Chondrocyte (in vitro differentiated cells): ENCODE results near the gene ZNF655. TPM values are rescaled to one million over a fixed set of nuclear protein-coding genes. Genes with fewer than 3 reads are reported as not detected.

Experiments
- DNase-seq: peaks from one replicate; pipeline ENCODE4 v3.0.0; 2021; ENCODE audit warnings: mixed read lengths, low spot score
- H3K27ac Mint-ChIP-seq: one replicate; pipeline ENCODE4 v1.8.0; 2021; ENCODE audit warnings: mild to moderate bottlenecking, moderate library complexity, mixed read lengths; ENCODE audit not compliant: unreplicated experiment
- H3K27me3 Mint-ChIP-seq: 2 replicates; pipeline ENCODE4 v1.8.0; 2021; ENCODE audit warnings: low read depth, mixed read lengths
- H3K36me3 Mint-ChIP-seq: 2 replicates; pipeline ENCODE4 v1.8.0; 2021; ENCODE audit warnings: low read depth, mixed read lengths
- H3K4me1 Mint-ChIP-seq: 2 replicates; pipeline ENCODE4 v1.8.0; 2021; ENCODE audit warnings: low read depth, mild to moderate bottlenecking, mixed read lengths
- H3K4me3 Mint-ChIP-seq: one replicate; pipeline ENCODE4 v1.8.0; 2021; ENCODE audit warnings: mild to moderate bottlenecking, moderate library complexity, mixed read lengths; ENCODE audit not compliant: unreplicated experiment
- H3K9me3 Mint-ChIP-seq: 2 replicates; pipeline ENCODE4 v1.8.0; 2021; ENCODE audit warnings: low read depth, mixed read lengths
- total RNA-seq: library from RNA; stranded (reverse); gene quantifications from 3 replicates; pipeline ENCODE4 v1.2.1, GENCODE V29; 2021
- TF ChIP-seq, protein P1 (sequence below): fragments of 200-600 bp; sonication (generic); IDR thresholded peaks from 2 replicates; pipeline ENCODE4 v1.5.0; 2021; ENCODE audit warnings: antibody characterized with exemption, mild to moderate bottlenecking, moderate library complexity

Gene ZNF655
- total RNA-seq, 1 donor from 2014 or later: 38.8 TPM

GRCh38 chr7:99621271-99621670 lies 62.8 kb downstream of the ZNF655 start:
- H3K27ac Mint-ChIP-seq: no peak overlapping the region
- no peak for DNase-seq
- H3K36me3 Mint-ChIP-seq: peaks cover 48% of the 10 kb centered on the region
- H3K4me1 Mint-ChIP-seq: peaks cover 27% of the 10 kb centered on the region
- TF ChIP-seq, protein P1, sequence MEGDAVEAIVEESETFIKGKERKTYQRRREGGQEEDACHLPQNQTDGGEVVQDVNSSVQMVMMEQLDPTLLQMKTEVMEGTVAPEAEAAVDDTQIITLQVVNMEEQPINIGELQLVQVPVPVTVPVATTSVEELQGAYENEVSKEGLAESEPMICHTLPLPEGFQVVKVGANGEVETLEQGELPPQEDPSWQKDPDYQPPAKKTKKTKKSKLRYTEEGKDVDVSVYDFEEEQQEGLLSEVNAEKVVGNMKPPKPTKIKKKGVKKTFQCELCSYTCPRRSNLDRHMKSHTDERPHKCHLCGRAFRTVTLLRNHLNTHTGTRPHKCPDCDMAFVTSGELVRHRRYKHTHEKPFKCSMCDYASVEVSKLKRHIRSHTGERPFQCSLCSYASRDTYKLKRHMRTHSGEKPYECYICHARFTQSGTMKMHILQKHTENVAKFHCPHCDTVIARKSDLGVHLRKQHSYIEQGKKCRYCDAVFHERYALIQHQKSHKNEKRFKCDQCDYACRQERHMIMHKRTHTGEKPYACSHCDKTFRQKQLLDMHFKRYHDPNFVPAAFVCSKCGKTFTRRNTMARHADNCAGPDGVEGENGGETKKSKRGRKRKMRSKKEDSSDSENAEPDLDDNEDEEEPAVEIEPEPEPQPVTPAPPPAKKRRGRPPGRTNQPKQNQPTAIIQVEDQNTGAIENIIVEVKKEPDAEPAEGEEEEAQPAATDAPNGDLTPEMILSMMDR: no peak
- no peaks in the 10 kb centered on the region for H3K9me3 Mint-ChIP-seq
- no peak overlapping the region for H3K4me3 Mint-ChIP-seq
- no peaks in the 10 kb centered on the region for H3K27me3 Mint-ChIP-seq

DNA sequence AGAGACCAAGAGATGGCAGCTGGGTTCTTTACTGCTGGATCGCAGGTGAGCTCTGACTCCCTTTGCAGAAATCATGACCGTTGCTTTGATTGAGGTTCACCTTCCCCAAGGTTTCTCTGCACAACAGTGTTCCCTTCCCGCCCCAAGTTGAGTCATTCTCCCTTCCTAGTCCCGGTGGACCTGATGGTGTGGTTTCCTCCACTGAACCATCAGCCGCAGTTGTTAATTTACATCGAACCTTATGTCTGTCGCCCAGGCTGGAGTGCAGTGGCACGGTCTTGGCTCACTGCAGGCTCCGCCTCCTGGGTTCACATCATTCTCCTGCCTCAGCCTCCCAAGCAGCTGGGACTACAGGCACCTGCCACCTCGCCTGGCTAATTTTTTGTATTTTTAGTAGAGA lies 64.2 kb downstream of the ZNF655 start:
- no peaks in the 10 kb centered on the region for H3K9me3 Mint-ChIP-seq
- no peak overlapping the region for H3K4me3 Mint-ChIP-seq

DNA sequence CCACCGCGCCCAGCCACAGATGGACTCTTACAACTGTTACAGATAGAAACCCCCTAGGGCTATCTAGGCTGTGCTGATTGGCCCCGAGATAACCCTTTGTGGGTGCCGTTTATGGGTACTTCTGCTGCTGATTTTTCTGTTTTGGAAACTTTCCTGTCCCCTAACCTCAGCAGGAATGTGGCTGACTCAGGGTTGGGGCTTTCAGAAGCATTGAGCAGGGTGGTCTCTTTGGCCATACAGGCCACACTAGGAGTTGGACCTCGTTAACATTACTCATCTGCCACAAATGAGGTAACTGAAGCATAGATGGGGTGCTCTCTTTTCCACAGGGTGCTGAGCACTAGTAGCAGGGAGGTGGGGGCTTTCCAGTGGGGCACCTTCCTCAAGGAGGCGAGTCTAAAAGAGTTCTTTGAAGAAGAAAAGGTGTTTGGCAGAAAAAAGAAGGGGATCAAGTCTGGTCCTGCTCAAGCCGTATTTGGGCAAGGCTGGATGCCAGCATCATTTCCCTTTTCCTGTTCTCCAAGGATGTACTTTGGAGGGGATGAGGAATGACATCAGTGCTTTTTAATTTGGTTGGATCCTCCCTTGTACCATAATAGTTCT lies 64.8 kb downstream of the ZNF655 start:
- Mint-ChIP-seq H3K27ac (no peak overlapping the region), H3K27me3 (no peaks in the 10 kb centered on the region), H3K9me3 (no peaks in the 10 kb centered on the region), H3K4me3 (no peak overlapping the region), H3K36me3 (peaks cover 54% of the 10 kb centered on the region), H3K4me1 (peaks cover 12% of the 10 kb centered on the region)
- TF ChIP-seq, protein P1: no peak
- DNase-seq: no peak

More for the DNA sequence above, 64.2 kb downstream of the ZNF655 start:
- peaks cover 18% of the 10 kb centered on the region for H3K4me1 Mint-ChIP-seq
- peaks cover 53% of the 10 kb centered on the region for H3K36me3 Mint-ChIP-seq
- H3K27me3 Mint-ChIP-seq: no peaks in the 10 kb centered on the region
- TF ChIP-seq, protein P1: no peak
- no peak overlapping the region for H3K27ac Mint-ChIP-seq
- no peak for DNase-seq

DNA sequence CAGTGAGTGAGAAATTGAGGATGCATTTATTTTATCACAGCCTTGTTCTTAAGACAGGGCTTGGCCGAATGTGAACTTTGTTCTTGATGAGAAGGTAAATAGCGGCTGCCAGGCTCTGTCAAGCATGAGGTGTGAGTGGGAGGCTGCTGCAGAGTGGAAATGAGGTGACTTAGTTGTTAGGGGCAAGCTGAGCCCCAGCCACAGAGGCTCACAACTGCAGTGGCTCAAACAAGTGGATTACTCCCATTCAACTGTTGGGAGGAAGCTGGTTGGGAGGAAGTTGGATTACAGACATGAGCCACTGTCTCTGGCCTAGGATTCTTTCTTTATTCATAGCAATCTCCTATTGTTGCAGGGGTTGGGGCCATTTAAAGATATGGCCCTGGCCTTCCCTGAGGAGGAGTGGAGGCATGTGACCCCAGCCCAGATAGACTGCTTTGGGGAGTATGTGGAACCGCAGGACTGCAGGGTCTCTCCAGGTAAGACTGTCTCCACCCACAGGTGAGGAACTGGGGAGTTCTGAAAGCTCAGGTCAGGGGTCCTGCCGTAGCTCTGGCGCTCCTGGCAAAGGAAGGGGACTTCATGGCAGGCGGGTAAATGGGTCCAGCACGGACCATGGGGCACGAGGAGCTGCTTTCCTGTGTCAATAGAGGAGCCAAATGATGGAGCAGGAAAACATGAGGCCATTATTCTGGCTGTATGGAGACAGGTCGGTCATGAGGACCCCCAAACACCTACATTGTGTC lies 65.4 kb downstream of the ZNF655 start:
- TF ChIP-seq, protein P1: no peak
- Mint-ChIP-seq H3K27ac (no peak overlapping the region), H3K9me3 (no peaks in the 10 kb centered on the region), H3K4me1 (peaks cover 5% of the 10 kb centered on the region), H3K4me3 (no peak overlapping the region), H3K27me3 (no peaks in the 10 kb centered on the region), H3K36me3 (peaks cover 61% of the 10 kb centered on the region)
- DNase-seq: no peak

DNA sequence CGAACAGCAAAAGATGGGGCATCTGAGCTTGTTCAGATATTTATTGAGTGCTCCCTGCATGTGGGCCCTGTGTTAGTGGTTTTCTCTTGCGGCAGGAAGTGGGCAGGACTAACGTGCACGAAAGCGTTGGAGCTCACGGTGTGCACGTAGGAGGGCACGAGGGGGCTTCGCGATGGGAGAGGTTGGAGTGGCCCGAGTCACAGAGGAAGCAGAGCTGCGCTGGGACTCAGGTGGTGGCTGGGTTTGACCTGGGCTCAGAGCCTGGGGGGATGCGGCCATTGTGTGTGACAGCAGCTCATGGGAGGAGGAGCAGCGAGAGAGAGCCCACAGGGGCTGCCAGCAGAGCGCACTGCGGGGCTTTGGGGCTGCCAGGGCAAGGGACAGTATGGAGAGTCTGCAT lies 66.0 kb downstream of the ZNF655 start:
- DNase-seq: no peak
- Mint-ChIP-seq H3K36me3 (peaks cover 59% of the 10 kb centered on the region), H3K4me1 (no peaks in the 10 kb centered on the region)

More for the DNA sequence above, 66.0 kb downstream of the ZNF655 start:
- no peak overlapping the region for H3K4me3 Mint-ChIP-seq
- H3K9me3 Mint-ChIP-seq: no peaks in the 10 kb centered on the region
- no peaks in the 10 kb centered on the region for H3K27me3 Mint-ChIP-seq
- TF ChIP-seq, protein P1: no peak
- no peak overlapping the region for H3K27ac Mint-ChIP-seq
